ENCODE results near the gene NCEH1. TPM values are rescaled to one million over a fixed set of nuclear protein-coding genes. Genes with fewer than 3 reads are reported as not detected.

Gene NCEH1
- total and polyA plus RNA-seq, 2 of the 13 experiments (the other 11 are each of a cell fraction or from before 2014, with no cell fraction given) = 12.9 to 21.4 TPM

DNA sequence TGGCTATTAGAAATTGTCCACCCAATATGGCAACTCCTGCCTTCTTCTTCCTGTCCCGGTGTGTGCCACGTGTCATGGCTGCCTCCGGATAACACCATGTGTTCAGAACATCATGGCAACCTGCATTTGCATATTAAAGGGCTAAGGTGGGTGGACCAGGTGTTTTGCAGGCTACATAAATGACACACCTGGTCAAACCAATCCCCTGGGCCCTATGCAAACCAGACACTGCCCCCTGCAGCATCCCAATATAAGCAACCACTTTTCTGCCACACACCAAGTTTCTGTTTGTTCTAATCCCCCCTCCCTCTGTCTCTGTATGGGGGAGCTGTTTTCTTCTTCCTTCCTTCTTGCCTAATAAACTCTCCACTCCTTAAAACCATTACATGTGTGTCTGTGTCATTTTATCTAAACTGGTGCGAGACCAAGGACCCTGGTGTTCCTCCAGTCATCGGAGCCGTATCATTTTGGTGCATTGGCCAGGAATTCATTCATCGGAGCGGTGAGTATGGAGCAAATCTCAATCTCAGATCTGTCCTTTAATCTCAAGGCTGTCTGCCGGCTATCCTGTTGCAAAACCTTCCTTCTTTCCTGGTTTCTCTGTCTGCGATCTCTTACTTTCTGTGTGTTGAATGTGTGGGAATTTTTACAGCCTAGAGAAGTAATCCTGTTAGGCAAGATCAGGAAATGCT lies 44.5 kb downstream of the NCEH1 start:
- H3K27ac ChIP-seq (ENCODE audit: extremely low read length, insufficient read depth, low read length) = no peak overlapping the region
- H3K4me2 ChIP-seq (ENCODE audit: low read depth, low read length) = no peak overlapping the region
- H3K4me1 ChIP-seq (ENCODE audit: insufficient read depth, low read length) = peaks cover 10% of the 10 kb centered on the region
- H3K27me3 ChIP-seq (ENCODE audit: control insufficient read depth in 1 of 2, insufficient read depth in 2 of 2, low read length in 2 of 2) = no peaks in the 10 kb centered on the region
- BruUV-seq (replicated peaks) = no TSS peak
- H3K79me2 ChIP-seq (ENCODE audit: insufficient read depth, low read length) = no peaks in the 10 kb centered on the region
- FAIRE-seq (no peak), DNase-seq (ENCODE audit: low spot score) (no peak), ATAC-seq (peak; percentile 69)
- WGBS (ENCODE audit: low lambda C conversion rate) = 96% methylated on average over 9 of the region's 10 CpGs
- CTCF ChIA-PET (ENCODE audit: low intra/inter-chr PET ratio, low total read pairs) = interaction anchor here (0.7 to 2.5 kb wide), 6 partner anchors 43 to 334 kb away, joined by 3 to 43 read pairs (median 6); no protein-coding TSS in a partner anchor
- H2AFZ ChIP-seq (ENCODE audit: low read length) = no peak overlapping the region
- no peak overlapping the region for H3K9ac ChIP-seq (ENCODE audit: insufficient read depth, low read depth, low read length)
- H3K36me3 ChIP-seq (replicated peaks in 1 of 2; ENCODE audit: control insufficient read depth in 1 of 2, insufficient read depth in 2 of 2, low read length in 2 of 2) = no peaks in the 10 kb centered on the region
- intact Hi-C loops (cut with micrococcal nuclease; ENCODE audit: unreplicated experiment) (loop anchor here (2.0 to 10.0 kb wide), 3 partner anchors 44 to 312 kb away; no protein-coding TSS in a partner anchor), in situ Hi-C loops (cut with HindIII; ENCODE audit: extremely low pct_ligation_motif_present, low pct_unique_long_range_greater_than_20kb) (loop anchor here (5.0 kb wide), 1 partner anchor 179 kb away; no protein-coding TSS in a partner anchor)
- no peak overlapping the region for H3K4me3 ChIP-seq (replicated peaks in 1 of 3; ENCODE audit: insufficient read depth in 1 of 3, low read depth in 2 of 3, low read length in 3 of 3)
- H4K20me1 ChIP-seq (ENCODE audit: insufficient read depth, low read length) = no peaks in the 10 kb centered on the region
- no peaks in the 10 kb centered on the region for H3K9me3 ChIP-seq (ENCODE audit: low read length)
- POLR2A ChIA-PET = no interaction called here
- TF ChIP-seq ZNF124 (CRISPR knock-in tag; IDR thresholded peaks at IDR 0.05) (no peak), SOX13 (IDR thresholded peaks at IDR 0.05) (no peak), SOX13 (CRISPR knock-in tag; conservative IDR thresholded peaks at IDR 0.05 in 1 of 2, IDR thresholded peaks at IDR 0.05 in 1 of 2) (0 out of 4 replicates have a peak, but pooled peaks of 1 of the 2 experiments have one; percentile 8), SNRNP70 (IDR thresholded peaks at IDR 0.05; ENCODE audit: low read depth, low read length) (no peak), PHF21A (CRISPR knock-in tag; IDR thresholded peaks at IDR 0.05) (no peak), ZFP62 (CRISPR knock-in tag; IDR thresholded peaks at IDR 0.05) (no peak), ZFP37 (CRISPR knock-in tag; IDR thresholded peaks at IDR 0.05; ENCODE audit: borderline replicate concordance) (no peak), KAT7 (CRISPR knock-in tag; IDR thresholded peaks at IDR 0.05; ENCODE audit: borderline replicate concordance) (no peak), ZNF772 (CRISPR knock-in tag; IDR thresholded peaks at IDR 0.05) (no peak), TGIF2 (CRISPR knock-in tag; IDR thresholded peaks at IDR 0.05) (0 out of 2 replicates have a peak, but pooled peaks have one; percentile 7), RAD21 (CRISPR knock-in tag; IDR thresholded peaks at IDR 0.05) (peak; percentile 13; the same call in 1 of the 2 replicates), ZFYVE20 (CRISPR knock-in tag; IDR thresholded peaks at IDR 0.05; ENCODE audit: borderline replicate concordance, low read depth) (no peak), ZNF629 (CRISPR knock-in tag; conservative IDR thresholded peaks at IDR 0.05) (no peak), KDM3A (CRISPR knock-in tag; IDR thresholded peaks at IDR 0.05; ENCODE audit: low read depth) (no peak), ZMYM2 (CRISPR knock-in tag; IDR thresholded peaks at IDR 0.05) (no peak), FOXJ3 (CRISPR knock-in tag; IDR thresholded peaks at IDR 0.05; ENCODE audit: borderline replicate concordance) (no peak), THYN1 (CRISPR knock-in tag; IDR thresholded peaks at IDR 0.05; ENCODE audit: borderline replicate concordance, low read depth) (no peak)
- TF ChIP-seq, protein P1, sequence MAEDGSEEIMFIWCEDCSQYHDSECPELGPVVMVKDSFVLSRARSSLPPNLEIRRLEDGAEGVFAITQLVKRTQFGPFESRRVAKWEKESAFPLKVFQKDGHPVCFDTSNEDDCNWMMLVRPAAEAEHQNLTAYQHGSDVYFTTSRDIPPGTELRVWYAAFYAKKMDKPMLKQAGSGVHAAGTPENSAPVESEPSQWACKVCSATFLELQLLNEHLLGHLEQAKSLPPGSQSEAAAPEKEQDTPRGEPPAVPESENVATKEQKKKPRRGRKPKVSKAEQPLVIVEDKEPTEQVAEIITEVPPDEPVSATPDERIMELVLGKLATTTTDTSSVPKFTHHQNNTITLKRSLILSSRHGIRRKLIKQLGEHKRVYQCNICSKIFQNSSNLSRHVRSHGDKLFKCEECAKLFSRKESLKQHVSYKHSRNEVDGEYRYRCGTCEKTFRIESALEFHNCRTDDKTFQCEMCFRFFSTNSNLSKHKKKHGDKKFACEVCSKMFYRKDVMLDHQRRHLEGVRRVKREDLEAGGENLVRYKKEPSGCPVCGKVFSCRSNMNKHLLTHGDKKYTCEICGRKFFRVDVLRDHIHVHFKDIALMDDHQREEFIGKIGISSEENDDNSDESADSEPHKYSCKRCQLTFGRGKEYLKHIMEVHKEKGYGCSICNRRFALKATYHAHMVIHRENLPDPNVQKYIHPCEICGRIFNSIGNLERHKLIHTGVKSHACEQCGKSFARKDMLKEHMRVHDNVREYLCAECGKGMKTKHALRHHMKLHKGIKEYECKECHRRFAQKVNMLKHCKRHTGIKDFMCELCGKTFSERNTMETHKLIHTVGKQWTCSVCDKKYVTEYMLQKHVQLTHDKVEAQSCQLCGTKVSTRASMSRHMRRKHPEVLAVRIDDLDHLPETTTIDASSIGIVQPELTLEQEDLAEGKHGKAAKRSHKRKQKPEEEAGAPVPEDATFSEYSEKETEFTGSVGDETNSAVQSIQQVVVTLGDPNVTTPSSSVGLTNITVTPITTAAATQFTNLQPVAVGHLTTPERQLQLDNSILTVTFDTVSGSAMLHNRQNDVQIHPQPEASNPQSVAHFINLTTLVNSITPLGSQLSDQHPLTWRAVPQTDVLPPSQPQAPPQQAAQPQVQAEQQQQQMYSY (CRISPR knock-in tag; IDR thresholded peaks at IDR 0.05) = no peak
- TF ChIP-seq, protein P2, sequence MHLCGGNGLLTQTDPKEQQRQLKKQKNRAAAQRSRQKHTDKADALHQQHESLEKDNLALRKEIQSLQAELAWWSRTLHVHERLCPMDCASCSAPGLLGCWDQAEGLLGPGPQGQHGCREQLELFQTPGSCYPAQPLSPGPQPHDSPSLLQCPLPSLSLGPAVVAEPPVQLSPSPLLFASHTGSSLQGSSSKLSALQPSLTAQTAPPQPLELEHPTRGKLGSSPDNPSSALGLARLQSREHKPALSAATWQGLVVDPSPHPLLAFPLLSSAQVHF (CRISPR knock-in tag; IDR thresholded peaks at IDR 0.05) = no peak
